ENCODE data around the gene MGLL. TPM values are rescaled to one million over a fixed set of nuclear protein-coding genes. Genes with fewer than 3 reads are reported as not detected.

MGLL gene
- total RNA-seq, 2 experiments from 2014 or later: 0.28 to 0.38 TPM

DNA sequence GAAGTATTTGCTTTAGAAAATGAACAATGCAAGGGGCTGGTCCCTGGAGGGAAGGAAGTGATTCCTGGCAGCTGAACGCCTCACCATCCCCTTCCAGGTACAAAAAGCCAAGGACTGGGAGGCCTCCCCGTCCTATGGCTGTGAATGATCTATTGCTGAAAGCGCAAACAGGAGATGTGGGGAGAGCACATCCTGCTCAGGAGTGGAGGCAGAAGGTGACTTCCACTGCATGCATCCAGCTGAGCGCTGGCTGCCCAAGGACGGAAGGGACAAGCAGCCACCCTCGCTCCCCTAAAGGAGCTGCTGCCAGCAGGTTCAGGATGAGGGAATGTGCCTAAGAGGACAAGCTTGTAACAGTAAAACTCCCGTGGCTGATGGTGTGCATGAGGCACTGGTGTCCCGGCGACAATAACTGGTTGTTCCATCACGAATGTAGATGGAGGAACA, 108.2 kb downstream of the MGLL start:
- H3K4me1 ChIP-seq (ENCODE audit: insufficient read depth, low read length): no peaks in the 10 kb centered on the region
- Mint-ChIP-seq H3K4me3 (no peak overlapping the region), H3K4me1 (ENCODE audit: low read depth) (no peaks in the 10 kb centered on the region), H3K27me3 (peaks cover 4% of the 10 kb centered on the region), H3K27ac (no peak overlapping the region), H3K9me3 (no peaks in the 10 kb centered on the region), H3K36me3 (ENCODE audit: low read depth) (no peaks in the 10 kb centered on the region)
- H3K9me3 ChIP-seq (ENCODE audit: control insufficient read depth in 1 of 2, insufficient read depth in 1 of 2, low read length in 2 of 2): no peaks in the 10 kb centered on the region
- no peak overlapping the region for H3K27ac ChIP-seq (ENCODE audit: low read depth in 1 of 2, low read length in 2 of 2)
- intact Hi-C loops (cut with DNase I, micrococcal nuclease): no loop called here
- CTCF ChIA-PET: interaction anchor here (0.7 kb wide), 1 partner anchor 75 kb away, joined by 3 read pairs; no protein-coding TSS in a partner anchor
- ATAC-seq (ENCODE audit: poor library complexity) (no peak), DNase-seq (no peak)
- no peaks in the 10 kb centered on the region for H3K36me3 ChIP-seq (ENCODE audit: insufficient read depth, low read length)
- no peaks in the 10 kb centered on the region for H3K27me3 ChIP-seq (ENCODE audit: control insufficient read depth in 1 of 2, insufficient read depth in 2 of 2, low read length in 2 of 2)
- POLR2A ChIA-PET: interaction anchor here (0.6 kb wide), 1 partner anchor 848 kb away, joined by 3 read pairs; no protein-coding TSS in a partner anchor
- H3K4me3 ChIP-seq (ENCODE audit: low read length): no peak overlapping the region
- TF ChIP-seq, protein P1, sequence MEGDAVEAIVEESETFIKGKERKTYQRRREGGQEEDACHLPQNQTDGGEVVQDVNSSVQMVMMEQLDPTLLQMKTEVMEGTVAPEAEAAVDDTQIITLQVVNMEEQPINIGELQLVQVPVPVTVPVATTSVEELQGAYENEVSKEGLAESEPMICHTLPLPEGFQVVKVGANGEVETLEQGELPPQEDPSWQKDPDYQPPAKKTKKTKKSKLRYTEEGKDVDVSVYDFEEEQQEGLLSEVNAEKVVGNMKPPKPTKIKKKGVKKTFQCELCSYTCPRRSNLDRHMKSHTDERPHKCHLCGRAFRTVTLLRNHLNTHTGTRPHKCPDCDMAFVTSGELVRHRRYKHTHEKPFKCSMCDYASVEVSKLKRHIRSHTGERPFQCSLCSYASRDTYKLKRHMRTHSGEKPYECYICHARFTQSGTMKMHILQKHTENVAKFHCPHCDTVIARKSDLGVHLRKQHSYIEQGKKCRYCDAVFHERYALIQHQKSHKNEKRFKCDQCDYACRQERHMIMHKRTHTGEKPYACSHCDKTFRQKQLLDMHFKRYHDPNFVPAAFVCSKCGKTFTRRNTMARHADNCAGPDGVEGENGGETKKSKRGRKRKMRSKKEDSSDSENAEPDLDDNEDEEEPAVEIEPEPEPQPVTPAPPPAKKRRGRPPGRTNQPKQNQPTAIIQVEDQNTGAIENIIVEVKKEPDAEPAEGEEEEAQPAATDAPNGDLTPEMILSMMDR (IDR thresholded peaks at IDR 0.05): no peak

DNA sequence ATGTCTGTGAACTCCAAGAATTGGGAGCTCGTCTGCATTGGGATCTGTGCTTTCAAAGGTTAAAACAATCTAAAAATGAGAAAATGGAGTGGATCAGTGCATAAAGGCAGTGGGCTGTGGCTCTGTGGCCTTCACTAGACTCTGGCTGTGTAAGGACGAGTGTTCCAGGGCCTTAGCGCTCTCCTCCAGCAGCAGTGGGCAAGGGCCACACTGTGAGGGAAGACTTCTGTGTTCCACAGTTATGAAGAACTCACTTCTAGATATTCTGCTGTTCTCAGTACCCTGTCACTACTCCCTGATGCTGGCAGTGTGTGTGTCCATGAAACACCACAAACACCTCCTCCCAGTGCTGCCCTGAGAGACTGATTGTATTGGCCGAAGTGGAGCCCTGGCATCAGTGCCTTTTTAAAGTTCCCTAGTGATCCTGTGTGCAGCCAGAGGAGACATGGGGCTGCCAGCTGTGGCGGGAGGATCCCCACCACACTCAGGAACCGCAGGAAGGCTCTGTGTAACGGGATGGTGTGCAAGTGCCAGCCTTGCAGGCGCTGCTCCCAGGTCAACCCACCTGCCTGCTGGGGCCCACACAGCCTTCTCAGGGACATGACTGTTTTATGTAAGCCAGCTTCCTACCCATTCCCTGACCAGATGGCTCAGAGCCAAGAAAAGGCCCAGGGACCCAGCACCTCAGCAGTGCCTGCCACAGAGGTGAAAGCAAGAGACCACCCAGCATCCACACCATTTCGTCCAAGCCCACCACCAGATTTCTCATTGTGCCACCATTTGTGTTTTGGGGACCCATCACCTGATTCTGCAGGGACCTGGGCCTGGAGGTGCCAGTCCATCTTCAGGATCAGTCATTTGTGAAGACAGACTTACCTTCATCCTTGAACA, 109.2 kb downstream of the MGLL start:
- no peak for DNase-seq
- ChIA-PET POLR2A (no interaction called here), CTCF (interaction anchor here (0.7 kb wide), 1 partner anchor 76 kb away, joined by 3 read pairs; no protein-coding TSS in a partner anchor)
- H3K27me3 Mint-ChIP-seq: peaks cover 4% of the 10 kb centered on the region
- intact Hi-C loops (cut with DNase I, micrococcal nuclease): no loop called here
- Histone ChIP-seq H3K4me1 (ENCODE audit: insufficient read depth, low read length) (no peaks in the 10 kb centered on the region), H3K27ac (ENCODE audit: low read depth in 1 of 2, low read length in 2 of 2) (no peak overlapping the region), H3K4me3 (ENCODE audit: low read length) (no peak overlapping the region), H3K9me3 (ENCODE audit: control insufficient read depth in 1 of 2, insufficient read depth in 1 of 2, low read length in 2 of 2) (no peaks in the 10 kb centered on the region), H3K36me3 (ENCODE audit: insufficient read depth, low read length) (no peaks in the 10 kb centered on the region), H3K27me3 (ENCODE audit: control insufficient read depth in 1 of 2, insufficient read depth in 2 of 2, low read length in 2 of 2) (no peaks in the 10 kb centered on the region)
- no peak overlapping the region for H3K4me3 Mint-ChIP-seq
- no peak overlapping the region for H3K27ac Mint-ChIP-seq
- no peaks in the 10 kb centered on the region for H3K4me1 Mint-ChIP-seq (ENCODE audit: low read depth)
- H3K9me3 Mint-ChIP-seq: no peaks in the 10 kb centered on the region
- TF ChIP-seq, protein P1 (IDR thresholded peaks at IDR 0.05): no peak
- no peaks in the 10 kb centered on the region for H3K36me3 Mint-ChIP-seq (ENCODE audit: low read depth)
- ATAC-seq (ENCODE audit: poor library complexity): no peak

DNA sequence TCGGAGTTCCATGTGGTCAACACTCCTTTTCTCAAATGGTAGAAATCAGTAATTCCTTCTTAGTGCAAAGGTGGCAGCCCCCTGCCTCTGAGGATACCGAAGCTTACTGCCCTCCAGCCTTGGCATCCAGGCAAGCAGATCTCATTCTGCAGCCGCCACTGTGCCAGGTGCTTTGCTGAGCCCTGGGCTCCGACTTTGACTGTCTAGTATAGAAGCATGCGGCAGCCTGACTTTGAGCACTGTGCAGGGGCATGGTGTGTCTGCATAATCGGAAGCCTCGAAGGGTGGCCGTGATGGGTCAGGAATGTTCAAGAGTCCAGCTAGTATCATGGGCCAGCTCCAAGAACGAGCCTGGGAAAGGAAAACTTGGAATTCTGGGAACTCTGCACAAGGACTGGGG, 109.9 kb downstream of the MGLL start:
- ChIA-PET CTCF (no interaction called here), POLR2A (no interaction called here)
- no peaks in the 10 kb centered on the region for H3K4me1 ChIP-seq (ENCODE audit: insufficient read depth, low read length)
- H3K4me1 Mint-ChIP-seq (ENCODE audit: low read depth): no peaks in the 10 kb centered on the region
- H3K4me3 Mint-ChIP-seq: no peak overlapping the region
- H3K36me3 ChIP-seq (ENCODE audit: insufficient read depth, low read length): no peaks in the 10 kb centered on the region
- no peak overlapping the region for H3K27ac ChIP-seq (ENCODE audit: low read depth in 1 of 2, low read length in 2 of 2)
- peaks cover 4% of the 10 kb centered on the region for H3K27me3 Mint-ChIP-seq
- H3K36me3 Mint-ChIP-seq (ENCODE audit: low read depth): no peaks in the 10 kb centered on the region
- no peaks in the 10 kb centered on the region for H3K9me3 Mint-ChIP-seq
- no peak overlapping the region for H3K4me3 ChIP-seq (ENCODE audit: low read length)
- TF ChIP-seq, protein P1 (IDR thresholded peaks at IDR 0.05): no peak
- intact Hi-C loops (cut with DNase I, micrococcal nuclease): no loop called here
- no peak for ATAC-seq (ENCODE audit: poor library complexity)
- H3K27me3 ChIP-seq (ENCODE audit: control insufficient read depth in 1 of 2, insufficient read depth in 2 of 2, low read length in 2 of 2): no peaks in the 10 kb centered on the region
- no peaks in the 10 kb centered on the region for H3K9me3 ChIP-seq (ENCODE audit: control insufficient read depth in 1 of 2, insufficient read depth in 1 of 2, low read length in 2 of 2)
- no peak overlapping the region for H3K27ac Mint-ChIP-seq
- no peak for DNase-seq

Data from CD4-positive, alpha-beta T cell (primary cell).